Measurements from ENCODE around the gene AGAP1. TPM values are rescaled to one million over a fixed set of nuclear protein-coding genes. Genes with fewer than 3 reads are reported as not detected.

AGAP1 gene
- total RNA-seq, 1 donor from 2014 or later: 10.5 TPM

- ATAC-seq (no peak), DNase-seq (ENCODE audit: low spot score) (no peak)
Observed at GRCh38 chr2:235964787-235965390, 471.0 kb downstream of the AGAP1 start.

GRCh38 chr2:235966396-235966795 is 472.6 kb downstream of the AGAP1 start:
- ATAC-seq (no peak), DNase-seq (ENCODE audit: low spot score) (no peak)

- ATAC-seq (no peak), DNase-seq (ENCODE audit: low spot score) (no peak)
Observed at GRCh38 chr2:235966932-235967757, 473.3 kb downstream of the AGAP1 start.

GRCh38 chr2:235968155-235968554 is 474.3 kb downstream of the AGAP1 start:
- ATAC-seq: no peak
- DNase-seq (ENCODE audit: low spot score): no peak

- ATAC-seq (no peak), DNase-seq (ENCODE audit: low spot score) (no peak)
Observed at GRCh38 chr2:235968616-235969324, 474.9 kb downstream of the AGAP1 start.

- DNase-seq (ENCODE audit: low spot score): no peak
- ATAC-seq: no peak
Observed at GRCh38 chr2:235970204-235971040, 476.6 kb downstream of the AGAP1 start.

GRCh38 chr2:235976516-235976915 is 482.7 kb downstream of the AGAP1 start:
- ATAC-seq: no peak
- no peak for DNase-seq (ENCODE audit: low spot score)

- ATAC-seq: no peak
- DNase-seq (ENCODE audit: low spot score): no peak
Observed at GRCh38 chr2:235976956-235977355, 483.1 kb downstream of the AGAP1 start.

GRCh38 chr2:235977445-235977844 is 483.6 kb downstream of the AGAP1 start:
- DNase-seq (ENCODE audit: low spot score): no peak

GRCh38 chr2:235978022-235978421 is 484.2 kb downstream of the AGAP1 start:
- no peak for DNase-seq (ENCODE audit: low spot score)
- ATAC-seq: no peak

More at GRCh38 chr2:235977445-235977844, 483.6 kb downstream of the AGAP1 start:
- no peak for ATAC-seq

GRCh38 chr2:235979037-235979436 is 485.2 kb downstream of the AGAP1 start:
- DNase-seq (ENCODE audit: low spot score): no peak

GRCh38 chr2:235979753-235980435 is 486.1 kb downstream of the AGAP1 start:
- DNase-seq (ENCODE audit: low spot score) (no peak), ATAC-seq (no peak)

More at GRCh38 chr2:235979037-235979436, 485.2 kb downstream of the AGAP1 start:
- ATAC-seq: no peak

- DNase-seq (ENCODE audit: low spot score) (no peak), ATAC-seq (no peak)
Observed at GRCh38 chr2:235981631-235982030, 487.8 kb downstream of the AGAP1 start.

- no peak for ATAC-seq
- DNase-seq (ENCODE audit: low spot score): no peak
Observed at GRCh38 chr2:235983016-235983415, 489.2 kb downstream of the AGAP1 start.

GRCh38 chr2:235984552-235984951 is 490.7 kb downstream of the AGAP1 start:
- no peak for ATAC-seq

GRCh38 chr2:235986361-235986760 is 492.5 kb downstream of the AGAP1 start:
- ATAC-seq: no peak

More at GRCh38 chr2:235984552-235984951, 490.7 kb downstream of the AGAP1 start:
- DNase-seq (ENCODE audit: low spot score): no peak

GRCh38 chr2:235988271-235989015 is 494.6 kb downstream of the AGAP1 start:
- ATAC-seq (no peak), DNase-seq (ENCODE audit: low spot score) (no peak)

More at GRCh38 chr2:235986361-235986760, 492.5 kb downstream of the AGAP1 start:
- no peak for DNase-seq (ENCODE audit: low spot score)

GRCh38 chr2:235989591-235989990 is 495.7 kb downstream of the AGAP1 start:
- ATAC-seq (no peak), DNase-seq (ENCODE audit: low spot score) (no peak)

GRCh38 chr2:235990344-235990743 is 496.5 kb downstream of the AGAP1 start:
- DNase-seq (ENCODE audit: low spot score) (peak; percentile 70), ATAC-seq (peak; percentile 82)

Data from left lobe of liver (tissue), 2 donors.